Ureter (tissue), 1 donor: ENCODE measurements around the gene QRICH1. TPM values are rescaled to one million over a fixed set of nuclear protein-coding genes. Genes with fewer than 3 reads are reported as not detected.

ENCODE experiments used
- DNase-seq: peaks from one replicate; pipeline ENCODE4 v3.0.0-alpha.2; 2020; ENCODE audit warnings: low spot score
- total RNA-seq: library from RNA; stranded (reverse); gene quantifications from one replicate; pipeline ENCODE4 v1.2.4, GENCODE V29; 2023
- donor health status: DM: yes; HTN: yes; CAD: no.

The QRICH1 gene
- 131 TPM for total RNA-seq

GRCh38 chr3:49093853-49094767, at the start of gene QRICH1:
TSS of gene QRICH1 (minus strand) at chr3:49094071. CDS start at chr3:49077017, 17,054 bp downstream.
- DNase-seq = peak; percentile 99

- DNase-seq = no peak
Observed at GRCh38 chr3:49140080-49140479, 46.2 kb upstream of the QRICH1 start.

- no peak for DNase-seq
Observed at GRCh38 chr3:49135499-49135898, 41.6 kb upstream of the QRICH1 start.

GRCh38 chr3:49134471-49135265, 40.8 kb upstream of the QRICH1 start:
- no peak for DNase-seq

- peak; percentile 85 for DNase-seq
Observed at GRCh38 chr3:49133226-49133951, 39.5 kb upstream of the QRICH1 start.

- DNase-seq = peak; percentile 62
Observed at GRCh38 chr3:49132437-49133225, 38.8 kb upstream of the QRICH1 start, which contains the start of gene LAMB2. TSS of gene LAMB2 (minus strand) at chr3:49133050. CDS start at chr3:49132867, 183 bp downstream.

- DNase-seq = no peak
Observed at GRCh38 chr3:49132073-49132436, 38.2 kb upstream of the QRICH1 start.

GRCh38 chr3:49131576-49131975, 37.7 kb upstream of the QRICH1 start:
- no peak for DNase-seq

- no peak for DNase-seq
Observed at GRCh38 chr3:49131040-49131439, 37.2 kb upstream of the QRICH1 start.

GRCh38 chr3:49124991-49125670, 31.3 kb upstream of the QRICH1 start:
- no peak for DNase-seq

- no peak for DNase-seq
Observed at GRCh38 chr3:49124203-49124602, 30.3 kb upstream of the QRICH1 start.

- no peak for DNase-seq
Observed at GRCh38 chr3:49123687-49124086, 29.8 kb upstream of the QRICH1 start.

- no peak for DNase-seq
Observed at GRCh38 chr3:49122886-49123545, 29.1 kb upstream of the QRICH1 start.

- no peak for DNase-seq
Observed at GRCh38 chr3:49122451-49122850, 28.6 kb upstream of the QRICH1 start.

- no peak for DNase-seq
Observed at GRCh38 chr3:49122022-49122421, 28.2 kb upstream of the QRICH1 start.

GRCh38 chr3:49121132-49121736, 27.4 kb upstream of the QRICH1 start:
- no peak for DNase-seq

- DNase-seq = peak; percentile 94
Observed at GRCh38 chr3:49120438-49121131, 26.7 kb upstream of the QRICH1 start, which contains the start of gene USP19. TSS of gene USP19 (minus strand) at chr3:49120823. CDS start at chr3:49119145, 1,678 bp downstream.

- no peak for DNase-seq
Observed at GRCh38 chr3:49120096-49120437, 26.2 kb upstream of the QRICH1 start.

GRCh38 chr3:49119439-49119838, 25.6 kb upstream of the QRICH1 start:
- no peak for DNase-seq
